A549 (cell line): ENCODE results near the gene KIFAP3. TPM values are rescaled to one million over a fixed set of nuclear protein-coding genes. Genes with fewer than 3 reads are reported as not detected.

Experiments used
- ATAC-seq, 2 experiments: fragments of 200-7000 bp in 1 of 2; fragments of >200 bp in 1 of 2; cut with Nextera tagmentation in 1 of 2; cut with Tn5 transposase in 1 of 2; 3 replicates each; pipeline versions ENCODE4 v1.8.0 to v1.9.1; 2018 to 2020; ENCODE audit warnings: mild to moderate bottlenecking in 1 of 2, moderate library complexity in 1 of 2
- CTCF ChIA-PET: fragments of 300-600 bp; sonication (Branson Sonifier 250); formaldehyde crosslinking; extraction: SDS; loops from one replicate; lab custom pipeline; 2021; ENCODE audit warnings: antibody characterized with exemption, inconsistent platforms; lab: Yijun Ruan, JAX
- POLR2A ChIA-PET: fragments of 350-600 bp; formaldehyde crosslinking; extraction: SDS; loops from one replicate; lab custom pipeline; 2021; ENCODE audit warnings: antibody characterized with exemption, inconsistent platforms; lab: Yijun Ruan, JAX
- DNase-seq, 2 experiments: peaks; one replicate each; pipeline versions ENCODE4 v3.0.0 to v3.0.0-alpha.2; 2011 to 2016; ENCODE audit warnings: low read depth in 1 of 2, low spot score in 1 of 2
- FAIRE-seq: peaks from 2 replicates; lab custom pipeline; 2011; peaks lifted over from hg19 to GRCh38; lab: Jason Lieb, UNC
- H3K27ac ChIP-seq, 2 experiments: fragments of >200 bp; sonication (Bioruptor Twin); formaldehyde crosslinking; 3 replicates each; pipeline ENCODE4 v1.5.1; 2016 to 2017
- H3K4me1 ChIP-seq: fragments of >200 bp; sonication (Bioruptor Twin); formaldehyde crosslinking; 3 replicates; pipeline ENCODE4 v1.6.1; 2016
- H3K4me2 ChIP-seq: fragments of >200 bp; sonication (Bioruptor Twin); formaldehyde crosslinking; 3 replicates; pipeline ENCODE4 v1.6.1; 2016
- H3K4me3 ChIP-seq: fragments of >200 bp; sonication (Bioruptor Twin); formaldehyde crosslinking; 3 replicates; pipeline ENCODE4 v1.5.1; 2016
- H3K9me3 ChIP-seq: fragments of >200 bp; sonication (Bioruptor Twin); formaldehyde crosslinking; 3 replicates; pipeline ENCODE4 v1.6.1; 2016
- BHLHE40 ChIP-seq: IDR thresholded peaks from 2 replicates; pipeline ENCODE4 v1.6.1; 2012; ENCODE audit warnings: low read depth, low read length, inconsistent platforms
- CBX2 ChIP-seq: fragments of 200-600 bp; sonication (generic); IDR thresholded peaks from 2 replicates; pipeline ENCODE4 v1.6.1; 2016; ENCODE audit warnings: low read depth, mild to moderate bottlenecking, borderline replicate concordance
- CHD4 ChIP-seq: fragments of 200-600 bp; sonication (generic); IDR thresholded peaks from 2 replicates; pipeline ENCODE4 v1.6.1; 2016; ENCODE audit warnings: antibody characterized with exemption, mild to moderate bottlenecking, borderline replicate concordance
- EHF ChIP-seq: fragments of 250-450 bp; sonication (Bioruptor Pico); IDR thresholded peaks from 2 replicates; pipeline ENCODE4 v1.5.0; 2020; ENCODE audit warnings: mild to moderate bottlenecking
- EP300 ChIP-seq, 2 experiments: fragments of >200 bp; sonication (Bioruptor Twin); formaldehyde crosslinking; IDR thresholded peaks; 2 replicates in 1 of 2; 3 replicates in 1 of 2; pipeline ENCODE4 v1.6.1; 2016 to 2017
- FOSL2 ChIP-seq, 2 experiments: fragments of 450-650 bp in 1 of 2; fragments of >200 bp in 1 of 2; sonication (Bioruptor Twin) in 1 of 2; formaldehyde crosslinking; IDR thresholded peaks; 2 replicates each; pipeline versions ENCODE4 v1.5.0 to v1.6.1; 2016 to 2020; ENCODE audit warnings: mild to moderate bottlenecking in 1 of 2, moderate library complexity in 1 of 2
- GATA3 ChIP-seq: IDR thresholded peaks from 2 replicates; pipeline ENCODE4 v1.6.1; 2012; ENCODE audit warnings: borderline replicate concordance
- HOXB13 ChIP-seq: fragments of 250-450 bp; sonication (Bioruptor Pico); IDR thresholded peaks from 2 replicates; pipeline ENCODE4 v1.5.0; 2020; ENCODE audit warnings: low read depth, mild to moderate bottlenecking, moderate library complexity
- HOXB5 ChIP-seq: fragments of 250-450 bp; sonication (Bioruptor Pico); IDR thresholded peaks from 2 replicates; pipeline ENCODE4 v1.5.0; 2020; ENCODE audit warnings: mild to moderate bottlenecking, moderate library complexity
- KDM1A ChIP-seq: fragments of 200-600 bp; sonication (generic); IDR thresholded peaks from 2 replicates; pipeline ENCODE4 v1.6.1; 2016; ENCODE audit warnings: low read depth, mild to moderate bottlenecking
- MAFK ChIP-seq: fragments of 450-650 bp; IDR thresholded peaks from 2 replicates; pipeline ENCODE4 v1.6.1; 2014; ENCODE audit not compliant: partially characterized antibody
- MAZ ChIP-seq: fragments of 150-350 bp; IDR thresholded peaks from 2 replicates; pipeline ENCODE4 v1.6.1; 2014; ENCODE audit warnings: antibody characterized with exemption, low read depth, low read length, borderline replicate concordance
- PHF8 ChIP-seq: fragments of 200-600 bp; sonication (generic); IDR thresholded peaks from 2 replicates; pipeline ENCODE4 v1.6.1; 2016; ENCODE audit warnings: low read depth, mild to moderate bottlenecking, antibody characterized with exemption, moderate library complexity, borderline replicate concordance
- RAD21 ChIP-seq, 2 experiments: fragments of >200 bp in 1 of 2; sonication (Bioruptor Twin) in 1 of 2; formaldehyde crosslinking in 1 of 2; IDR thresholded peaks in 1 of 2; conservative IDR thresholded peaks in 1 of 2; 2 replicates in 1 of 2; 3 replicates in 1 of 2; pipeline ENCODE4 v1.6.1; 2012 to 2018; ENCODE audit warnings: inconsistent platforms in 1 of 2
- RARB ChIP-seq: fragments of 250-450 bp; sonication (Bioruptor Pico); IDR thresholded peaks from 2 replicates; pipeline ENCODE4 v1.8.0; 2021; ENCODE audit warnings: mild to moderate bottlenecking, moderate library complexity
- RFX5 ChIP-seq: fragments of 450-650 bp; IDR thresholded peaks from 2 replicates; pipeline ENCODE4 v1.7.1; 2014; ENCODE audit warnings: antibody characterized with exemption, mild to moderate bottlenecking, moderate library complexity
- RNF2 ChIP-seq: fragments of 200-600 bp; sonication (generic); IDR thresholded peaks from 2 replicates; pipeline ENCODE4 v1.6.1; 2016; ENCODE audit warnings: low read depth, mild to moderate bottlenecking, antibody characterized with exemption, moderate library complexity, borderline replicate concordance
- TFCP2L1 ChIP-seq: fragments of 250-450 bp; sonication (Bioruptor Pico); IDR thresholded peaks from 2 replicates; pipeline ENCODE4 v1.5.0; 2021; ENCODE audit warnings: mild to moderate bottlenecking
- ZSCAN20 ChIP-seq: fragments of 250-450 bp; sonication (Bioruptor Pico); IDR thresholded peaks from 2 replicates; pipeline ENCODE4 v1.8.0; 2022; ENCODE audit warnings: mild to moderate bottlenecking, moderate library complexity
- WGBS: methylation state at CpG from one replicate; pipeline ENCODE4 v1.1.6; 2017; ENCODE audit errors: missing lambda C conversion rate; 5-methylcytosine and 5-hydroxymethylcytosine counted together
- polyA plus RNA-seq, 4 experiments: library from polyadenylated mRNA; depleted of rRNA in 3 of 4; stranded (reverse); fragments of >200 nt; fragmentation: RNase III in 1 of 4; extraction: RNeasy Plus Mini Kit Qiagen cat#74134 plus additional on column Dnase treatment in 1 of 4; gene quantifications; 2 replicates in 3 of 4; 3 replicates in 1 of 4; pipeline ENCODE4 v1.2.3, GENCODE V29; 2011 to 2017
- TF ChIP-seq, protein P1 (sequence below): fragments of 250-450 bp; sonication (Bioruptor Pico); IDR thresholded peaks from 2 replicates; pipeline ENCODE4 v1.5.0; 2021; ENCODE audit warnings: mild to moderate bottlenecking, moderate library complexity, borderline replicate concordance
- TF ChIP-seq, protein P2 (sequence below): fragments of >200 bp; sonication (Bioruptor Twin); formaldehyde crosslinking; IDR thresholded peaks from 3 replicates; pipeline ENCODE4 v1.6.1; 2016
- TF ChIP-seq, protein P3 (sequence below): fragments of 150-350 bp; IDR thresholded peaks from 2 replicates; pipeline ENCODE4 v1.6.1; 2014; ENCODE audit warnings: low read depth, mild to moderate bottlenecking, low read length
- TF ChIP-seq, protein P4 (sequence below): fragments of >200 bp; sonication (Bioruptor Twin); formaldehyde crosslinking; IDR thresholded peaks from 2 replicates; pipeline ENCODE4 v1.6.1; 2016
- TF ChIP-seq, protein P5 (sequence below): fragments of 250-450 bp; sonication (Bioruptor Pico); IDR thresholded peaks from 2 replicates; pipeline ENCODE4 v1.5.0; 2020; ENCODE audit warnings: low read depth, mild to moderate bottlenecking, moderate library complexity
- TF ChIP-seq, protein P6 (sequence below): IDR thresholded peaks from 2 replicates; pipeline ENCODE4 v1.6.1; 2012; ENCODE audit warnings: low read depth, borderline replicate concordance

Gene KIFAP3
- polyA plus RNA-seq, 2 of the 4 experiments (the other 2 are of a cell fraction), result 11.7 to 19.0 TPM

DNA sequence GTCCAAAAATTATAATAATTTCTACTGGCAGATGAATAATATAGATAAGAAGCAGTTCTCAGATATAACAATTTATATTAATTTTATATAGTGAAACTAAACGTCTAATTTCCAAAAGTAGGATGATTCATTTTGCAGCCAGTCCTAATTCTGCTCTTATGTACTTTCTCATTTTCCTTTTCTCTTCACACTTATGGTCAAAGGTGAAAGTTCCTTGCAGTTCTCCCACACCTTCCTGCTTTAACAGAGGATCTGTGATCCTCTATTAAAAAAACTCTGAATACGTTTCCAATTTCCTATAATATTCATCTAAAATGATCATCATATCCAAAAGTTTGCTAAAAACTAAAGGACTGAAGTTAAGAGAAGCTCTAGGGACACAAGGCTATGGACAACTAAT, 78.5 kb downstream of the KIFAP3 start (continued):
- TF ChIP-seq, protein P1, sequence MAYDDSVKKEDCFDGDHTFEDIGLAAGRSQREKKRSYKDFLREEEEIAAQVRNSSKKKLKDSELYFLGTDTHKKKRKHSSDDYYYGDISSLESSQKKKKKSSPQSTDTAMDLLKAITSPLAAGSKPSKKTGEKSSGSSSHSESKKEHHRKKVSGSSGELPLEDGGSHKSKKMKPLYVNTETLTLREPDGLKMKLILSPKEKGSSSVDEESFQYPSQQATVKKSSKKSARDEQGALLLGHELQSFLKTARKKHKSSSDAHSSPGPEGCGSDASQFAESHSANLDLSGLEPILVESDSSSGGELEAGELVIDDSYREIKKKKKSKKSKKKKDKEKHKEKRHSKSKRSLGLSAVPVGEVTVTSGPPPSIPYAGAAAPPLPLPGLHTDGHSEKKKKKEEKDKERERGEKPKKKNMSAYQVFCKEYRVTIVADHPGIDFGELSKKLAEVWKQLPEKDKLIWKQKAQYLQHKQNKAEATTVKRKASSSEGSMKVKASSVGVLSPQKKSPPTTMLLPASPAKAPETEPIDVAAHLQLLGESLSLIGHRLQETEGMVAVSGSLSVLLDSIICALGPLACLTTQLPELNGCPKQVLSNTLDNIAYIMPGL, result no peak
- TF ChIP-seq HOXB13 (CRISPR knock-in tag) (no peak), RARB (CRISPR knock-in tag) (no peak), BHLHE40 (no peak), GATA3 (no peak), RNF2 (no peak), RFX5 (no peak), FOSL2 (IDR thresholded peaks at IDR 0.05) (no peak), FOSL2 (CRISPR knock-in tag; IDR thresholded peaks at IDR 0.05) (no peak), ZSCAN20 (CRISPR knock-in tag) (no peak), EP300 (IDR thresholded peaks at IDR 0.05) (no peak)
- TF ChIP-seq, protein P2, sequence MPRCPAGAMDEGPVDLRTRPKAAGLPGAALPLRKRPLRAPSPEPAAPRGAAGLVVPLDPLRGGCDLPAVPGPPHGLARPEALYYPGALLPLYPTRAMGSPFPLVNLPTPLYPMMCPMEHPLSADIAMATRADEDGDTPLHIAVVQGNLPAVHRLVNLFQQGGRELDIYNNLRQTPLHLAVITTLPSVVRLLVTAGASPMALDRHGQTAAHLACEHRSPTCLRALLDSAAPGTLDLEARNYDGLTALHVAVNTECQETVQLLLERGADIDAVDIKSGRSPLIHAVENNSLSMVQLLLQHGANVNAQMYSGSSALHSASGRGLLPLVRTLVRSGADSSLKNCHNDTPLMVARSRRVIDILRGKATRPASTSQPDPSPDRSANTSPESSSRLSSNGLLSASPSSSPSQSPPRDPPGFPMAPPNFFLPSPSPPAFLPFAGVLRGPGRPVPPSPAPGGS, result no peak
- TF ChIP-seq, protein P3, sequence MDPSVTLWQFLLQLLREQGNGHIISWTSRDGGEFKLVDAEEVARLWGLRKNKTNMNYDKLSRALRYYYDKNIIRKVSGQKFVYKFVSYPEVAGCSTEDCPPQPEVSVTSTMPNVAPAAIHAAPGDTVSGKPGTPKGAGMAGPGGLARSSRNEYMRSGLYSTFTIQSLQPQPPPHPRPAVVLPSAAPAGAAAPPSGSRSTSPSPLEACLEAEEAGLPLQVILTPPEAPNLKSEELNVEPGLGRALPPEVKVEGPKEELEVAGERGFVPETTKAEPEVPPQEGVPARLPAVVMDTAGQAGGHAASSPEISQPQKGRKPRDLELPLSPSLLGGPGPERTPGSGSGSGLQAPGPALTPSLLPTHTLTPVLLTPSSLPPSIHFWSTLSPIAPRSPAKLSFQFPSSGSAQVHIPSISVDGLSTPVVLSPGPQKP, result no peak

DNA sequence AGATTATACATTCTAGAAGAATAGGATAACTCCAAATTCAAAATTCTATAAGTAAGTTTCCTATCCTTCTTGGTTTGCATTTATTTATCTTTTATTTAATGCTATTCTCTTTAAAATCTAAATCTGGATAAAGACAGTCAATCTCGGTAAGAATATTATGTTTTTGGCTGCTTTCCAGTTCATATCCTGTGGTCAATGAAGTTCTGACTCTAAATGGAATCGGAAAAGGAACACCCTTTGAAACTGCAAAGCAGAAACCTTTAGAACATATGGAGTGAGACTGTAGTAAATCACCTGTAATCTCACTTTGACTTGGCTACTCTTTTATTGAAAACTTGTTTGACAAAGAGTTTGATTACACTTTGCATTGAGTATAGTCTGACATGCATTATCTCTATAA, 85.2 kb downstream of the KIFAP3 start:
- no peak overlapping the region for H3K4me2 ChIP-seq
- no peak overlapping the region for H3K4me3 ChIP-seq
- no peaks in the 10 kb centered on the region for H3K9me3 ChIP-seq
- no peaks in the 10 kb centered on the region for H3K4me1 ChIP-seq
- 55% methylated on average over 2 of the region's 2 CpGs for WGBS
- no peak for DNase-seq
- ChIA-PET POLR2A (no interaction called here), CTCF (no interaction called here)
- FAIRE-seq, result no peak
- TF ChIP-seq RNF2 (no peak), PHF8 (no peak), RARB (CRISPR knock-in tag) (no peak), MAZ (no peak), MAFK (no peak), EHF (no peak), TFCP2L1 (CRISPR knock-in tag) (no peak), EP300 (IDR thresholded peaks at IDR 0.05) (no peak), KDM1A (no peak), CHD4 (no peak), CBX2 (no peak), RAD21 (conservative IDR thresholded peaks at IDR 0.05 in 1 of 2, IDR thresholded peaks at IDR 0.05 in 1 of 2) (no peak), HOXB5 (CRISPR knock-in tag) (no peak), RFX5 (no peak), ZSCAN20 (CRISPR knock-in tag) (no peak)
- TF ChIP-seq, protein P4, sequence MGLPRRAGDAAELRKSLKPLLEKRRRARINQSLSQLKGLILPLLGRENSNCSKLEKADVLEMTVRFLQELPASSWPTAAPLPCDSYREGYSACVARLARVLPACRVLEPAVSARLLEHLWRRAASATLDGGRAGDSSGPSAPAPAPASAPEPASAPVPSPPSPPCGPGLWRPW, result no peak
- TF ChIP-seq, protein P5, sequence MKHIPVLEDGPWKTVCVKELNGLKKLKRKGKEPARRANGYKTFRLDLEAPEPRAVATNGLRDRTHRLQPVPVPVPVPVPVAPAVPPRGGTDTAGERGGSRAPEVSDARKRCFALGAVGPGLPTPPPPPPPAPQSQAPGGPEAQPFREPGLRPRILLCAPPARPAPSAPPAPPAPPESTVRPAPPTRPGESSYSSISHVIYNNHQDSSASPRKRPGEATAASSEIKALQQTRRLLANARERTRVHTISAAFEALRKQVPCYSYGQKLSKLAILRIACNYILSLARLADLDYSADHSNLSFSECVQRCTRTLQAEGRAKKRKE, result no peak
- TF ChIP-seq, protein P6, sequence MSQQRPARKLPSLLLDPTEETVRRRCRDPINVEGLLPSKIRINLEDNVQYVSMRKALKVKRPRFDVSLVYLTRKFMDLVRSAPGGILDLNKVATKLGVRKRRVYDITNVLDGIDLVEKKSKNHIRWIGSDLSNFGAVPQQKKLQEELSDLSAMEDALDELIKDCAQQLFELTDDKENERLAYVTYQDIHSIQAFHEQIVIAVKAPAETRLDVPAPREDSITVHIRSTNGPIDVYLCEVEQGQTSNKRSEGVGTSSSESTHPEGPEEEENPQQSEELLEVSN, result no peak
- TF ChIP-seq, protein P3, result no peak
- TF ChIP-seq, protein P1, result no peak
- H3K27ac ChIP-seq, result no peak overlapping the region
- no peak for ATAC-seq
